HG02870 (cell line): ENCODE measurements around the gene HIPK1.

ENCODE experiments used
- ATAC-seq: cut with Tn5 transposase; IDR thresholded peaks from one replicate; pipeline ENCODE4 v1.9.1; 2021; ENCODE audit warnings: mild to moderate bottlenecking, moderate library complexity; ENCODE audit not compliant: unreplicated experiment

HIPK1 gene

GRCh38 chr1:113913312-113913668 is 15.8 kb upstream of the HIPK1 start:
- ATAC-seq: no peak

GRCh38 chr1:113913887-113914664 is 15.0 kb upstream of the HIPK1 start:
- ATAC-seq: no peak

- no peak for ATAC-seq
These were observed 12.2 kb upstream of the HIPK1 start for GRCh38 chr1:113916974-113917373.

- ATAC-seq: no peak
These were observed 11.6 kb upstream of the HIPK1 start for GRCh38 chr1:113917400-113918082.

- no peak for ATAC-seq
These were observed 10.9 kb upstream of the HIPK1 start for GRCh38 chr1:113918243-113918642.

GRCh38 chr1:113922957-113923356 is 6.2 kb upstream of the HIPK1 start:
- no peak for ATAC-seq

GRCh38 chr1:113924473-113924872 is 4.7 kb upstream of the HIPK1 start:
- no peak for ATAC-seq

GRCh38 chr1:113928187-113928930 is 765 bp upstream of the HIPK1 start:
- peak; percentile 29 for ATAC-seq

- peak; percentile 28 for ATAC-seq
These were observed 800 bp downstream of the HIPK1 start for GRCh38 chr1:113929750-113930498.

- ATAC-seq: peak; percentile 15
These were observed 1.5 kb downstream of the HIPK1 start for GRCh38 chr1:113930499-113931161.

GRCh38 chr1:113931451-113931851 is 2.3 kb downstream of the HIPK1 start:
- no peak for ATAC-seq

GRCh38 chr1:113934006-113934405 is 4.9 kb downstream of the HIPK1 start:
- no peak for ATAC-seq

- no peak for ATAC-seq
These were observed 5.5 kb downstream of the HIPK1 start for GRCh38 chr1:113934511-113935055.

GRCh38 chr1:113935176-113935575 is 6.1 kb downstream of the HIPK1 start:
- ATAC-seq: no peak

- ATAC-seq: no peak
These were observed 6.8 kb downstream of the HIPK1 start for GRCh38 chr1:113935970-113936369.

GRCh38 chr1:113937146-113937545 is 8.0 kb downstream of the HIPK1 start:
- no peak for ATAC-seq

GRCh38 chr1:113938192-113938591 is 9.1 kb downstream of the HIPK1 start:
- ATAC-seq: no peak

- ATAC-seq: peak; percentile 71
These were observed 11.5 kb downstream of the HIPK1 start for GRCh38 chr1:113940365-113941244.

GRCh38 chr1:113941245-113941559 is 12.1 kb downstream of the HIPK1 start:
- no peak for ATAC-seq
